Epidermal melanocyte (primary cell): ENCODE results near the gene ARAF.
"Not testable (repeated sequence)": the region's sequence is repeated elsewhere in the genome, so short reads cannot be mapped to it uniquely, and the experiment has no call there.

Experiments
- DNase-seq: peaks from one replicate; pipeline ENCODE4 v3.0.0; 2011; ENCODE audit warnings: low spot score; ENCODE audit not compliant: insufficient read length

Gene ARAF

DNA sequence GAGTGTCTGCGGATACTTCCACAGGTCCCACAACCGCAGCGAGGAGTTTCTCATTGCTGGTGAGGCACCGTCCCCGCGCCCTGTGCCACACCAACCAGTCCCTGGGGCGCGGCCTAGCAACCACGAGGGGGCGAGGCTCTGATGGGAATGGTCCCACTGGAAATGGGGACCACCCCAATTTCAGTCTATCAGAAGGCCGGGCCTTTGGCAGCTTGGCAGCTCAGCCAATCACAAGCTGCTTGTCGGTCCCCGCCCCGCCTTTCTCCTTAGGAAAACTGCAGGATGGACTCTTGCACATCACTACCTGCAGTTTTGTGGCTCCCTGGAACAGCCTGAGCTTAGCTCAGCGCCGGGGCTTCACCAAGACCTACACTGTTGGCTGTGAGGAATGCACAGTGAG lies 24.3 kb downstream of the ARAF start:
- no peak for DNase-seq

DNA sequence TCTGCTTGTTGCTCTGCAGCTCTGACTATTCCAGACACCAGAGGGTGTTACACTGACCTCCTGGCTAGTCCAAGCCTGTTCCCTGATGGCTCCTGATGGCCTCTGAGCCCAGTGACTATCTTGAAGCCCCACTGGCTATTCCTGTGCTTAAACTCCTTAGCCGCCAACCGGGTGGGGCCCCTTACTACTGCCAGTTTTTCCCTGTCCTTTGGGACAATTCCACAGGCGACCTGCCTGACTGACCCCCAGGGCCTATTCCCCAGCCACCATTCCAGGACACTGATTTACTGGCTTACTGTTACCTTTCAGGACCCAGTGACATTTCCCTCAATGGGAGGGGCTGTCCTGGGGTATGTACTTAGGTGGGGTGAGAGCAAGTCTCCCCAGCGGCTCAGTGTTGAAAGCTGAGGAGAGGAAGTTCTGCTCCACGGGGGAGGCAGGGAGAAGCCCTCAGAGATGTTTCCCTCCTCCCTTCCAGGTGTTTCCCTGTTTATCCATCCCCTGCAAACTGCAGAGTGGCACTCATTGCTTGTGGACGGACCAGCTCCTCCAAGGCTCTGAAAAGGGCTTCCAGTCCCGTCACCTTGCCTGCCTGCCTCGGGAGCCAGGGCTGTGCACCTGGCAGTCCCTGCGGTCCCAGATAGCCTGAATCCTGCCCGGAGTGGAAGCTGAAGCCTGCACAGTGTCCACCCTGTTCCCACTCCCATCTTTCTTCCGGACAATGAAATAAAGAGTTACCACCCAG lies 25.2 kb downstream of the ARAF start:
- DNase-seq = no peak

GRCh38 chrX:47587091-47587891 lies 26.3 kb downstream of the ARAF start:
- no peak for DNase-seq

DNA sequence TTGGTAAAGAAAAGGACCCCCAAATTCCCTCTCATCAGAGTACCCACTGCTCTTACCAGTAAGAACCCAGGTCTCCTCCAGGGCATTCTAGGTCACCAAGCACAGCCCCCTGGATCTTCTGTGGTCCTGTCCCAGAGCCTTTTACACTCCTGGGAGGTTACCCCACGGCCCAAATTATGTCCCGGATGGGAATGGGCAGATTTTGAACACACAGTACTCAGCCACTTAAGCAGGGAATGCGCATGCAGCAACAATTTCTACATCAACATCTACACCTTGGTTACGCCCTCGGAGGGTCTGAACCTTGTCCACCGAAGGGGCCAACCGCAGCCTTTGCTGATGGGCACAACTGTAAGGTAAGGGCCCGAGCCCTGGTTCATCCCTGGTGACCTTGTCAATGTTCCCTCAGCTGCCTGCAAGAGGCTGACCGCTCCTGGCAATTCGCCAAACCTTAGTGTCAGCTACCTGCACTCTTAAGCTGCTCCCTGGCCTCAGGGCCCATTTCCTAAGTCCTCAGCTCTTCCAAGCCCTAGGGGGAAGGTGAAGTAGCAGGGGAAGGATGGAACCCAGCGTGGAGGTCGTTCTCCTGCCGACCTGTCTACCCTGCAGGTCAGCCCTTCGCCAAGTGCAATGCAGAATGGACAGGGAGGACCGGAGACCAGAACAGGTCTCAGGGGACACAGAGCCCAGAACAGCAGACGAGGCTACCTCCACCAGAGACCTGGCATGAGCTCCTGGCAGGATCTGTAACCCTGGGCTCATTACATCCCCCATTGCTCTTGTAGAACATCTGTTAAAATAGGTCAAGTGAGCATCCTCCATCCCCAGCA lies 27.1 kb downstream of the ARAF start:
- no peak for DNase-seq

- DNase-seq = no peak
These were observed 30.0 kb downstream of the ARAF start for GRCh38 chrX:47590984-47591383.

DNA sequence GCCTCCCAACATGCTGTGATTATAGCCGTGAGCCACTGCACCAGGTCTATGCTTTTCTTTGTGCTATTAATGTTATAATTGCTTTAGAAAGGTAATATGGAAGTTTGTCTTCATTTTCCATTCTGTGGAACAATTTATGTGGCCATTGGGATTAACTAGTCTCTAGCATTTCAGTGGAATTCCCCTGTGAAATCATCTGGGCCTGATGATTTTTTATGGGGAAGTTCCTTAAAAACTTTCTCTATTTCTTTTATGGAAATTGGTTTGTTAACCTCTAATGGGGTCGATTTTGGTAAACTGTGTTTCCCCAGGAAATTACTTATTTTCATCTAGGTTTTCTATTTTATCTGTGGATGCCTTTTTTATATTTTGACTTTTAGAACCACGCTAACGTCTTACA lies 32.5 kb downstream of the ARAF start:
- no peak for DNase-seq

DNA sequence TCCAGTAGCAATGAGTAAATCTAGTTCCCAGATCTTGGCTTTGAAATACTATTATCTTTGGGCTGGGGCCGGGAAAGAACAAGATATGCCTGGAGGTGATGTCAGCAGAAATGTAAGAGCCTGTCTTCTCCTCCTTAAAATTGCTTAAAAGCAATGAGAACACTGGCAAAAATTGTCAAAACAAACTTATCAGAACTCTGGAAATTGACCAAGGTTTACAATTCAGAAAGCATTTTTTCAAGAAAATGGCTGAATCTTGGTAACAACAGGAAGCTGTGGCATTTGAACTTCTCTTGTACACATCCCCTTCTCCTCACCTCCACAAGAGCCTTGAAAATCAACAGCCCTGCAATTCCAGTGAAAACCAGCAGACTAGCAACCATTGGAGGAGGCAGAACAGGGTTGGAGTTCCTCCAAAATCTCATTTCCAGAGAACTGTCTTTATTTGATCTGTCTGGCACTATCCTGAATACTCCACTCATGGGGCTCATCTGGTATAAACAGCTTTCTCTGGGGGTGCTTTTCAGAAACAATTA lies 34.8 kb downstream of the ARAF start:
- no peak for DNase-seq

GRCh38 chrX:47596256-47596655 lies 35.3 kb downstream of the ARAF start:
- DNase-seq = no peak

- no peak for DNase-seq
These were observed 36.2 kb downstream of the ARAF start for GRCh38 chrX:47597222-47597621.

DNA sequence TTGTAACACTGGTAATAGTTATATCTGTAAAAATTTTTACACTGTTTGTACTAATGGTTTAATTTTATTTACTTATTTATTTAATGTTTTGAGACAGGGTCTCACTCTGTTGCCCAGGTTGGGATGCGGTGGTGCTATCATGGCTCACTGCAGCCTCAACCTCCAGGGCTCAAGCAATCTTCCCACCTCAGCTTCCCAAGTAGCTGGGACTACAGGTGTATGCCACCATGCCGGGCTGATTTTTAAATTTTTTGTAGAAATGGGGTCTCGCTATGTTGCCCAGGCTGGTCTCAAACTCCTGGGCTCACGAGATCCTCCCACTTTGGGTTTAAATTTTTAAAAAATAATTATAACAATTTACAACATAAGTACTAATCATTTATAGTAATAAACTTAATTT lies 42.1 kb downstream of the ARAF start:
- not testable (repeated sequence) for DNase-seq

DNA sequence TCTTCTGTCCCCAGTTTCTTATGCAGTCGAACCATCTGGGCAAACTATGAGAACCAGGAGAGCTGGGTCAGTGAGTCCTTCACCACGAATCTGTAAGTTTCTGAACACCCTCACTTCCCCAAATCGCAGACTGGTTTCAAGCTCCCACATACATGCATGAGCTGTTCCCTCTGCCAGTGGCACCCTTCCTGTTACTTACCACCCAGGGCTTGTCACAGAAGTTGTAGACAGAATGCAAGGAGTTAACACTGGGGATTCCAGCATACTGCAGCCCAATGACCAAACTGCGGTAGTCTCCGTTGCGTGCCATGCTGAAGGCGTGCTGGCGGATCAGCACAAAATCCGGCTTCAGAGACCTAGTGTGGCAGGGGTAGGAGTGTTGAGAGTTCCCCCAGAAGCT lies 44.0 kb downstream of the ARAF start:
- DNase-seq = no peak

DNA sequence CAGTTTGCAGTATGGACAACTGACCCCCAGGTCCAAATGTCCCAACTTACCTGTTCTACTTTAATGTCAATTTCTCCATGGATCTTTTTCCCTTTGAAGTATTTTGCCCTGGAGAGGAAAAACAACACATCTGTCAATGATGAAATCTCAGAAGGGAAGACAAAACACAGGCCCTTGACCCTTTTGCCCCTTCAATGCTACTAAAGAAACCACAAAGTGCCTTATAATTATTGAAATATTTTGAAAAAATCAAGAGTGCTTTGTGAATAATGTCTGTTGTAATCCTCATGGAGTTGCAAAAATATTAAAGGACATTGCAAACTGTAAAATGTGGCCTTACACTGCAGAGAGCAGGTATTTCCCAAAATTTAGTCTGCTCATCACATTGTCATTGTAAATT lies 46.1 kb downstream of the ARAF start:
- DNase-seq = no peak

GRCh38 chrX:47608130-47608810 lies 47.3 kb downstream of the ARAF start:
- no peak for DNase-seq

DNA sequence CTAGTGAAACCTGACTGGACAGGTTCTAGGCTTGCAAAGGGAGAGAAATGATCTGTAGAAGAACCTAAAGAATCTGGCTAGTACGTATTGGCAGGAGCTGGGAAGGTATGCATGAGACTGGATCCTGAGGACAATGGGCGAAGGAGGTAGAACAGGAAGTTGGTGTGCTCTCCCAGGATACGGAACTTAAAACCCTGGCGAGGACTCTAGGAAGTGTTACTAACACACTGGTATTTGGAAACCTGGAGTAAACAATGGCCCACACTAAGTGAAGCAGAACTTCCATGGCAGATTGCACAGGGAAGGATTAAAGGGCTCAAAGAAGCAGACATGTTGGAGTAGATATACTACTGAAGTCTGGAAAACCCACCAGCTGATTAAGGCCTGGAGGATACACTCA lies 49.5 kb downstream of the ARAF start:
- DNase-seq = no peak

DNA sequence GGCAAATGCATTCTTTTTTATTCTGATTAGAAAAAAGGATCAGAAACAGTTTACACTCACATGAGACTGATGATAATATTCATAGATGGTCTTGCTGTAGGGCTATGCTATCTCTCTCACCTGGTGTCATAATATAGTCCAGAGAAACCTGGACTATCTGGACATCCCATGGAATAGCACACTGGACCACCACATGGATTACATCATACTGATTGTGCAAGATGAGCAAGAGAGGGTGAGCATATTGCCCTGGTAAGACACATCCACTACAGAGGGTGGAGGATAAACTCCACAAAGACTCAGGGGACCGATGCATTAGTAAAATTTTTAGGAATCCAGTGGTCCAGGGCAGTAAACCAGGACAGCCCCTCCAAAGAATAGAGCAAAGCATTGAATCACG lies 50.5 kb downstream of the ARAF start:
- DNase-seq = no peak

- DNase-seq = no peak
These were observed 50.9 kb downstream of the ARAF start for GRCh38 chrX:47611926-47612325.

GRCh38 chrX:47612418-47612817 lies 51.4 kb downstream of the ARAF start:
- no peak for DNase-seq

GRCh38 chrX:47613082-47613481 lies 52.1 kb downstream of the ARAF start:
- no peak for DNase-seq

DNA sequence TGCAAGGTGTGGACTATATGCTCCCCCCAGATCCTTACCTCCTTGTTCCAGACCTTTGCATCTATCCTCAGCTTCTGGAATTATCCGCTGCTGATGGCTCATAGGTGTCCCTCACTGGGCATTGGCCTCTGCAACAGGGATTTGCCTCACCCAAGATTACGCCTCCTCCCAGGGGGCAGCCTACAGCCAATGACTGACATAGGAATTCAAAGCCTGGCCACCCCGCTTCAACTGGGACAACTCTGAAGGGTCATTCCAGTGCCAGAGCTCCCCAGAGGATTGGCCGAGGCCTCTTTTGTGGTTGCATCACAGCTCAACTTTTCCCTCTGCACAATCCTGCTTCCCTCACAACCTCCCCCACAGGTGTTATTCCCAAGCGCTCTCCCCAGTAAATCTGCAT lies 53.6 kb downstream of the ARAF start:
- DNase-seq = no peak

- no peak for DNase-seq
These were observed 58.0 kb downstream of the ARAF start for GRCh38 chrX:47618923-47619485.
